ENCODE results near the gene SRMS. TPM values are rescaled to one million over a fixed set of nuclear protein-coding genes. Genes with fewer than 3 reads are reported as not detected.

Gene SRMS
- total and polyA plus RNA-seq, 11 donors, result not detected

DNA sequence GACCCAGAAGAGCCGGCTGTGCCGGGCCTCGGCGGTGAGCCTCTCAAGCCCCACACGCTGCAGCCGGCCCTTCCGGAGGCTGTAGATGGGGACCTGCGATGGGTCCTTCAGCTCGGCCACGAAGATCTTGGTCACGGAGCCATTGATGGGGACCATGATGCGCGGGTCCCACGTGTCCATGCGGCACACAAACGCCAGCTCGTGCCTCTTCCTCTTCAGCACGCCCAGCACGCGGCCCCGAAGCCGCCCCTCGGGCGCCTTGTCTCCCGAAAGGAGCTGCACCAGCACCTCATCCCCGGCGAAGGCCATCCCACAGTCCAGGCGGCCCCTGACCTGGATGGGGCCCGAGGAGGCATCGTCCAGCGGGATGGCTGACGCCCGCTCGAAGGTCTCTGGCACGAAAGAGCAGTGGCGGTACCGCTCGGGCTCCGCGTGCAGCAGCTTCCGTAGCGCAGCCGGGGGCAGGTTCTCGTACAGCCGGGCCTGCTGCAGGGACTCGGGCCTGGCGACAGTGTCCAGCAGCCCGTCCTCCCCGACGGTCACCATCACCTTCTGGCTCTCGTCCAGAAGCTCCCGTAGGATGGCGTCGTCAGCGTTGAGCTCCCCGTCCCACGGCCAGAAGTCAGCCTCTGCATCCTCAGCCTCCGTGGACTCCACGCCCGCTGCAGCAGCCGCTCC, 17.6 kb upstream of the SRMS start:
- Histone ChIP-seq H3K9me3 (no peaks in the 10 kb centered on the region), H3K27ac (no peak overlapping the region), H3K4me3 (no peak overlapping the region), H3K27me3 (no peaks in the 10 kb centered on the region), H3K4me1 (peaks cover 0 to 29% (median 0%) of the 10 kb centered on the region in 12 donors), H3K36me3 (peaks cover 4 to 89% (median 54%) of the 10 kb centered on the region in 9 donors)
- intact Hi-C loops (cut with DNase I), result no loop called here
- TF ChIP-seq CTCF (IDR thresholded peaks at IDR 0.05) (no peak), POLR2A (IDR thresholded peaks at IDR 0.05) (no peak)
- DNase-seq (no peak), ATAC-seq (no peak)
- 93 to 95% (median 95%) methylated on average over 51 to 61 of the region's 61 CpGs for WGBS, 4 donors

GRCh38 chr20:63564036-63564810, 16.7 kb upstream of the SRMS start:
- H3K4me3 ChIP-seq, result no peak overlapping the region
- ATAC-seq (no peak), DNase-seq (no peak)
- H3K4me1 ChIP-seq, result peaks cover 0 to 25% (median 0%) of the 10 kb centered on the region in 12 donors
- peaks cover 4 to 93% (median 59%) of the 10 kb centered on the region in 9 donors for H3K36me3 ChIP-seq
- no peaks in the 10 kb centered on the region for H3K9me3 ChIP-seq
- no peaks in the 10 kb centered on the region for H3K27me3 ChIP-seq
- no peak for TF ChIP-seq POLR2A (IDR thresholded peaks at IDR 0.05)
- no peak for TF ChIP-seq CTCF (IDR thresholded peaks at IDR 0.05)
- intact Hi-C loops (cut with DNase I), result no loop called here
- H3K27ac ChIP-seq, result no peak overlapping the region
- 93 to 96% (median 96%) methylated on average over 37 to 62 of the region's 62 CpGs for WGBS, 4 donors

DNA sequence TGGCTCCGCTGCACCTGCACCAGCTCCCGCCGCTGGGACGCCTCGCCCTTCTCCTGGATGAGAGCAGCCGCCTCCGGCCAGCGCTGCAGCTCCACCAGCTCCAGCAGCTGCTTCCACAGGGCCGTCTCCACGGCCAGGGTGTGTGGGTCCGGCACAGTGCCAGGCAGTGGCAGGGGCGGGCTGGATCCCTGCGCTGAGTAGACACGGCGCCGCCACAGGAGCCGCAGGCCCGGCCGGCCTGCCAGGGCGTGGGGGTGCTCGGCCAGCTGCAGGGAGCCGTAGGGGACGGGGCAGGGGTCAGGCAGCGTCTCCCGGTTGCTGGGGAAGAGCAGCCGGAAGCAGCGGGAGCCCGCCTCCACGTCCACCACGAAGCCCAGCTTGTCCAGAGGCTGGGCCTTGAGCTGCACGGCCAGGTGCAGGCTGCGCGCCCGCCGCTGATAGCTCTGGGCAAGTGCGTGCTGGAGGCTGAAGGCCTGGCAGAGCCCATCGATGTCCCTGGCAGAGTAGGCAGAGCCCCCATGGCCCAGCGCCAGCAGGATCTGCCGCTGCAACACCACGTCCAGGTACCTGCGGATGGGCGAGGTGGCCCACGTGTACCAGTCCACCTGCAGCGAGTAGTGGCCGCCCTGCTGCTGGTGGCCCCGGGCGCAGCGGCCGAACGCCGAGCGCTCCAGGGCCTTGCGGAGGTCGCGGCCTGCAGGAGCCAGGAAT, 15.8 kb upstream of the SRMS start:
- H3K4me3 ChIP-seq, result no peak overlapping the region
- DNase-seq (no peak), ATAC-seq (no peak)
- no peaks in the 10 kb centered on the region for H3K27me3 ChIP-seq
- H3K36me3 ChIP-seq, result peaks cover 4 to 96% (median 66%) of the 10 kb centered on the region in 9 donors
- H3K27ac ChIP-seq, result no peak overlapping the region
- intact Hi-C loops (cut with DNase I), result no loop called here
- H3K9me3 ChIP-seq, result no peaks in the 10 kb centered on the region
- TF ChIP-seq POLR2A (IDR thresholded peaks at IDR 0.05) (no peak), CTCF (IDR thresholded peaks at IDR 0.05) (no peak)
- peaks cover 0 to 16% (median 0%) of the 10 kb centered on the region in 12 donors for H3K4me1 ChIP-seq
- WGBS, 4 donors, result 88 to 98% (median 96%) methylated on average over 5 to 55 of the region's 55 CpGs

Data from heart left ventricle (tissue), 16 donors.